ENCODE data around the gene REC8.
A peak's percentile ranks its signal among the peaks of the same experiment; 100 is the strongest.
"Not testable (repeated sequence)": the region's sequence is repeated elsewhere in the genome, so short reads cannot be mapped to it uniquely, and the experiment has no call there.

Gene REC8

GRCh38 chr14:24183014-24183481, 11.2 kb downstream of the REC8 start:
- no peak for DNase-seq (ENCODE audit: low read depth)

GRCh38 chr14:24184104-24184970, 12.5 kb downstream of the REC8 start:
- DNase-seq (ENCODE audit: low read depth): no peak

GRCh38 chr14:24185026-24185425, 13.1 kb downstream of the REC8 start:
- DNase-seq (ENCODE audit: low read depth): no peak

GRCh38 chr14:24185741-24186140, 13.9 kb downstream of the REC8 start:
- no peak for DNase-seq (ENCODE audit: low read depth)

- DNase-seq (ENCODE audit: low read depth): no peak
These were observed 15.1 kb downstream of the REC8 start for GRCh38 chr14:24186831-24187538.

- DNase-seq (ENCODE audit: low read depth): no peak
These were observed 15.6 kb downstream of the REC8 start for GRCh38 chr14:24187539-24187915.

- DNase-seq (ENCODE audit: low read depth): peak; percentile 95
These were observed 16.6 kb downstream of the REC8 start, which contains the start of gene IPO4 for GRCh38 chr14:24188251-24189058. TSS of gene IPO4 (minus strand) at chr14:24188816. CDS start at chr14:24188787, 29 bp downstream.

- DNase-seq (ENCODE audit: low read depth): no peak
These were observed 17.1 kb downstream of the REC8 start for GRCh38 chr14:24189059-24189375.

- DNase-seq (ENCODE audit: low read depth): no peak
These were observed 17.6 kb downstream of the REC8 start for GRCh38 chr14:24189460-24189859.

GRCh38 chr14:24190416-24190815, 18.5 kb downstream of the REC8 start:
- DNase-seq (ENCODE audit: low read depth): no peak

GRCh38 chr14:24192933-24193332, 21.1 kb downstream of the REC8 start:
- no peak for DNase-seq (ENCODE audit: low read depth)

- no peak for DNase-seq (ENCODE audit: low read depth)
These were observed 22.4 kb downstream of the REC8 start for GRCh38 chr14:24194186-24194872.

- no peak for DNase-seq (ENCODE audit: low read depth)
These were observed 22.9 kb downstream of the REC8 start for GRCh38 chr14:24194873-24195185.

GRCh38 chr14:24195186-24196070, 23.5 kb downstream of the REC8 start, which contains the start of gene TM9SF1:
TSS of gene TM9SF1 (minus strand) at chr14:24195441. CDS start at chr14:24195019, 422 bp downstream.
- DNase-seq (ENCODE audit: low read depth): peak; percentile 72

- DNase-seq (ENCODE audit: low read depth): no peak
These were observed 24.5 kb downstream of the REC8 start for GRCh38 chr14:24196071-24197055.

- DNase-seq (ENCODE audit: low read depth): no peak
These were observed 25.2 kb downstream of the REC8 start for GRCh38 chr14:24197056-24197450.

GRCh38 chr14:24198814-24199524, 27.1 kb downstream of the REC8 start:
- no peak for DNase-seq (ENCODE audit: low read depth)

- not testable (repeated sequence) for DNase-seq (ENCODE audit: low read depth)
These were observed 30.7 kb downstream of the REC8 start for GRCh38 chr14:24202538-24202937.
